Myocyte (in vitro differentiated cells): ENCODE results near the gene SPATA22. TPM values are rescaled to one million over a fixed set of nuclear protein-coding genes. Genes with fewer than 3 reads are reported as not detected.
A peak's percentile ranks its signal among the peaks of the same experiment; 100 is the strongest.
"Not testable (repeated sequence)": the region's sequence is repeated elsewhere in the genome, so short reads cannot be mapped to it uniquely, and the experiment has no call there.

ENCODE experiments used
- DNase-seq: peaks from one replicate; pipeline ENCODE4 v3.0.0-alpha.2; 2012; ENCODE audit warnings: low read depth
- polyA plus RNA-seq: library from polyadenylated mRNA; unstranded; fragments of >200 nt; gene quantifications from one replicate; pipeline ENCODE4 v1.2.1, GENCODE V29; 2012; ENCODE audit warnings: missing spikeins
- total RNA-seq: library from RNA; depleted of rRNA; stranded (reverse); fragments of >200 nt; gene quantifications from 2 replicates; pipeline ENCODE4 v1.2.3, GENCODE V29; 2014

Gene SPATA22
- not detected in 2 replicates for total RNA-seq
- not detected for polyA plus RNA-seq

GRCh38 chr17:3471599-3471998, at the start of gene SPATA22:
Gene SPATA22, minus strand, starts transcription at chr17:3471819. Its CDS starts 2,494 bp downstream, at chr17:3469325.
- DNase-seq, result no peak

- DNase-seq, result not testable (repeated sequence)
Observed at GRCh38 chr17:3519472-3519871, 47.9 kb upstream of the SPATA22 start.

- no peak for DNase-seq
Observed at GRCh38 chr17:3514873-3515272, 43.3 kb upstream of the SPATA22 start.

GRCh38 chr17:3514167-3514566, 42.5 kb upstream of the SPATA22 start:
- DNase-seq, result not testable (repeated sequence)

GRCh38 chr17:3513305-3514035, 41.9 kb upstream of the SPATA22 start:
- DNase-seq, result no peak

GRCh38 chr17:3512505-3513171, 41.0 kb upstream of the SPATA22 start:
- DNase-seq, result peak; percentile 73

GRCh38 chr17:3511852-3512504, 40.4 kb upstream of the SPATA22 start:
- no peak for DNase-seq

- no peak for DNase-seq
Observed at GRCh38 chr17:3510090-3510489, 38.5 kb upstream of the SPATA22 start.

GRCh38 chr17:3507869-3508268, 36.2 kb upstream of the SPATA22 start:
- DNase-seq, result no peak

- no peak for DNase-seq
Observed at GRCh38 chr17:3507071-3507470, 35.5 kb upstream of the SPATA22 start.

- DNase-seq, result no peak
Observed at GRCh38 chr17:3506054-3506453, 34.4 kb upstream of the SPATA22 start.

GRCh38 chr17:3505008-3505407, 33.4 kb upstream of the SPATA22 start:
- no peak for DNase-seq

GRCh38 chr17:3503285-3503684, 31.7 kb upstream of the SPATA22 start:
- no peak for DNase-seq

- DNase-seq, result no peak
Observed at GRCh38 chr17:3502466-3502865, 30.8 kb upstream of the SPATA22 start.

GRCh38 chr17:3501344-3501743, 29.7 kb upstream of the SPATA22 start:
- no peak for DNase-seq

- no peak for DNase-seq
Observed at GRCh38 chr17:3497101-3497500, 25.5 kb upstream of the SPATA22 start.

GRCh38 chr17:3485481-3486068, 14.0 kb upstream of the SPATA22 start:
- no peak for DNase-seq

- no peak for DNase-seq
Observed at GRCh38 chr17:3482852-3483251, 11.2 kb upstream of the SPATA22 start.

GRCh38 chr17:3479988-3480387, 8.4 kb upstream of the SPATA22 start:
- no peak for DNase-seq

GRCh38 chr17:3475812-3476610, 4.4 kb upstream of the SPATA22 start, which contains the start of gene ASPA:
Gene ASPA, plus strand, starts transcription at chr17:3475997. Its CDS starts 163 bp downstream, at chr17:3476160.
- DNase-seq, result peak; percentile 26

GRCh38 chr17:3475251-3475685, 3.6 kb upstream of the SPATA22 start:
- DNase-seq, result no peak
